HEK293T (cell line): ENCODE results near the gene SIM1.
A peak's percentile ranks its signal among the peaks of the same experiment; 100 is the strongest.

ENCODE experiments used
- CTCF ChIA-PET: fragments of 350-600 bp; formaldehyde crosslinking; extraction: SDS; loops from one replicate; lab custom pipeline; 2021; ENCODE audit warnings: antibody characterized with exemption, inconsistent platforms; lab: Yijun Ruan, JAX
- POLR2A ChIA-PET: fragments of 350-600 bp; formaldehyde crosslinking; extraction: SDS; loops from one replicate; lab custom pipeline; 2020; ENCODE audit warnings: antibody characterized with exemption, inconsistent platforms; lab: Yijun Ruan, JAX
- DNase-seq: peaks from one replicate; pipeline ENCODE4 v3.0.0; 2012; ENCODE audit warnings: mixed read lengths; ENCODE audit errors: extremely low spot score
- ARNT ChIP-seq: fragments of 450-650 bp; IDR thresholded peaks from 2 replicates; pipeline ENCODE4 v1.6.1; 2017; ENCODE audit warnings: mild to moderate bottlenecking
- BHLHE40 ChIP-seq: fragments of 450-650 bp; IDR thresholded peaks from 2 replicates; pipeline ENCODE4 v1.6.1; 2016; ENCODE audit warnings: mild to moderate bottlenecking, moderate library complexity, borderline replicate concordance
- CTBP1 ChIP-seq: fragments of 450-650 bp; IDR thresholded peaks from 2 replicates; pipeline ENCODE4 v1.6.1; 2016; ENCODE audit warnings: borderline replicate concordance
- ELF4 ChIP-seq: fragments of 450-650 bp; IDR thresholded peaks from 2 replicates; pipeline ENCODE4 v1.6.1; 2017; ENCODE audit warnings: antibody characterized with exemption
- FOXA1 ChIP-seq: fragments of 450-650 bp; IDR thresholded peaks from 2 replicates; pipeline ENCODE4 v1.6.1; 2016; ENCODE audit warnings: mild to moderate bottlenecking
- FOXK2 ChIP-seq: fragments of 450-650 bp; IDR thresholded peaks from 2 replicates; pipeline ENCODE4 v1.6.1; 2016; ENCODE audit warnings: mild to moderate bottlenecking
- FOXM1 ChIP-seq: fragments of 450-650 bp; IDR thresholded peaks from 2 replicates; pipeline ENCODE4 v1.6.1; 2017; ENCODE audit warnings: mild to moderate bottlenecking, borderline replicate concordance
- HDGF ChIP-seq: fragments of 450-650 bp; IDR thresholded peaks from 2 replicates; pipeline ENCODE4 v1.6.1; 2017; ENCODE audit warnings: antibody characterized with exemption, borderline replicate concordance
- L3MBTL2 ChIP-seq: fragments of 450-650 bp; conservative IDR thresholded peaks from 2 replicates; pipeline ENCODE4 v1.6.1; 2016; ENCODE audit warnings: mild to moderate bottlenecking
- LEF1 ChIP-seq: fragments of 450-650 bp; IDR thresholded peaks from 2 replicates; pipeline ENCODE4 v1.6.1; 2017; ENCODE audit warnings: mild to moderate bottlenecking, borderline replicate concordance
- NFRKB ChIP-seq: fragments of 450-650 bp; IDR thresholded peaks from 2 replicates; pipeline ENCODE4 v1.6.1; 2016; ENCODE audit warnings: mild to moderate bottlenecking, moderate library complexity
- SP1 ChIP-seq: fragments of 450-650 bp; IDR thresholded peaks from 2 replicates; pipeline ENCODE4 v1.6.1; 2017
- SUZ12 ChIP-seq: fragments of 450-650 bp; IDR thresholded peaks from 2 replicates; pipeline ENCODE4 v1.6.1; 2016; ENCODE audit warnings: mild to moderate bottlenecking
- TARDBP ChIP-seq: fragments of 450-650 bp; IDR thresholded peaks from 2 replicates; pipeline ENCODE4 v1.6.1; 2016
- ZNF384 ChIP-seq: fragments of 450-650 bp; IDR thresholded peaks from 2 replicates; pipeline ENCODE4 v1.6.1; 2016
- TF ChIP-seq, protein P1 (sequence below): fragments of 450-650 bp; IDR thresholded peaks from 2 replicates; pipeline ENCODE4 v1.6.1; 2016

Gene SIM1

DNA sequence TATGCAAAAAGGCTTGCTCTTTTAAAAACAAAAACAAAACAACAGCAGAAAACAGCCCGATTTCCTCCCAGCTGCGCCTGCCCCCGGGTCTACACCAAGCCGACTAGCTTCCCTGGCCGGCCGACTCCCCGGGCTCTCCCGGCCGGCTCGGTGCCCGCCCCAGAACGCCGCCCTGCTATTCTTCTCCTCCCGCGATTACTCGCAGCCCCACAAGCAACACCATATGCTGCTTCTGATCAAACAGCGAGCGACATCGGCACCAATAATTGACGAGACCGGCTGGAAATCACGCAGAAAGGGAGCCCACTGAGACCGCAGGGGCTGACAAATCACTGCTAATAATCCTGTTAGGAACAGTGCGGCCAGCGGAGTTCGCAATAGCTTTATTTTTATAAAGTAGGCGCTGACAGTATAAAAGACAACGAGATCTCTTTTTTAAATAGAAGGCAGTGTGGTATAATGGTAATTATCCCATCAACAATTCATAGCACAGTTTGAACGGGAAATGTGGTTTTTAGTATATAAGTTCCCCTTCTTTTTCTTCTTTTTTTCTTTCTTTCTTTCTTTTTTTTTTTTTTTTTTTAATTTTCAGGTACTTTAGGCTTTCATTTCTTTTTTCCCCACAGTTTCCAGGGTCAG, 3.3 kb downstream of the SIM1 start:
- DNase-seq = peak; percentile 67
- no peak for TF ChIP-seq CTBP1
- peak; percentile 78 for TF ChIP-seq L3MBTL2
- ChIA-PET CTCF (interaction anchor here (0.6 to 2.2 kb wide), 29 partner anchors 10 to 465 kb away, joined by 3 to 15 read pairs (median 4); no protein-coding TSS in a partner anchor), POLR2A (no interaction called here)

DNA sequence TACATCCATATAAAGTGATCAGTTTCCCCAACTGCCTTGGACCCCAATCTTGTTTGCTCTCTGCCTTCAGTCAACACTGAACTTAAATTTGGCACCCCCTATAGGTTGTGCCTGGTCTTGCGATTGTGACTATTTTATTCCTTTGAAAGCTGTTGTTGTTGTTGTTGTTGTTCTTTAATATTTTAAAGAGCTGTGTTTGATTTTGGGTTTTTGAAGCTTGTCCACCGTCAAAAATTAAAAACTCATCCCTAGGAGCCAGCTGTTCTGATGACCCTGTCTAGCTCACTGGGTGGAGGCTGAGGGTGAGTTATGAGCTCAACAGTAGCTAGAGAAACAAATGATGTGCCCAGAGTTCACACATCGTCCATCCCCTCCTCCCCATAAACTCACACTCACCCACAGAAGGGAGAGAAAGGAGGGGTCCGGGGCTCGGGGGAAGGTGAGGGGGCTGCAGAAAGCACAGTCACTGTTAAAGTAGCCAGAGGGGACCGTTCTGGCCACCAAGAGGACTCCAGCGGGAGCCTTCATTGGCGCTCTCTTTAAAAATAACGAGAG, 4.0 kb downstream of the SIM1 start:
- TF ChIP-seq ARNT (no peak), ZNF384 (no peak), ELF4 (no peak), FOXA1 (no peak)
- DNase-seq = peak; percentile 36

DNA sequence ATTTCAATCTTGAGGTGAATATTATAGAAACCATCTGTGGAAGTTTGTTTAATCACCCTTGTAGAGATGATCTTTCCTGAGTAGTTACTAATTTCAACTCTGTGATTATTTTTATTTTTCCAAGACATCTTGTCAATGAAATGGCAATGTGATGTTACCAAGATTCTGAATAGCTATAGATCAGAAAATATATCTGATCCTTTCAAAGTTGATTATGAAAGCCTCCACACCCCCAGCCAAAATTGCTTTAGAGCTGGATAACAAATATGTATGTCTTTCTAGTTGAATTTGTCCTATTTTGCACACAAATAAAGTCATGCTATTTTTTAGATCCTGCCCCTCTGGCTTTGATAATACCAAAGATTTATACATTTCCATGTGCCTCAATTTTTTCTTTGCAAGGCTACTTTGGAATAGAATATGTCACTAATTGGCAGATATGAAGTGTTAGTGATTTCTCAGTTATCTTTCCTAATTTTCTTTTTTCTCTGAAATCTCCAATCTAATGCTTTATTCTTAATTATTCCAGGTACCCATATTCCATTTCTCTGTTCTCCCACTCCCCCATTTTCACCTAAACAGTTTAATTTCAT, 5.0 kb downstream of the SIM1 start:
- no peak for DNase-seq
- ChIA-PET CTCF (interaction anchor here (2.1 to 2.2 kb wide), 3 partner anchors 14 to 344 kb away, joined by 8 to 15 read pairs (median 11); no protein-coding TSS in a partner anchor), POLR2A (no interaction called here)
- TF ChIP-seq HDGF (no peak), FOXK2 (no peak), SP1 (no peak), BHLHE40 (no peak), FOXM1 (no peak), ZNF384 (no peak), CTBP1 (no peak), FOXA1 (no peak), L3MBTL2 (no peak), ARNT (no peak), NFRKB (no peak), TARDBP (no peak), ELF4 (no peak), LEF1 (no peak), SUZ12 (no peak)
- TF ChIP-seq, protein P1, sequence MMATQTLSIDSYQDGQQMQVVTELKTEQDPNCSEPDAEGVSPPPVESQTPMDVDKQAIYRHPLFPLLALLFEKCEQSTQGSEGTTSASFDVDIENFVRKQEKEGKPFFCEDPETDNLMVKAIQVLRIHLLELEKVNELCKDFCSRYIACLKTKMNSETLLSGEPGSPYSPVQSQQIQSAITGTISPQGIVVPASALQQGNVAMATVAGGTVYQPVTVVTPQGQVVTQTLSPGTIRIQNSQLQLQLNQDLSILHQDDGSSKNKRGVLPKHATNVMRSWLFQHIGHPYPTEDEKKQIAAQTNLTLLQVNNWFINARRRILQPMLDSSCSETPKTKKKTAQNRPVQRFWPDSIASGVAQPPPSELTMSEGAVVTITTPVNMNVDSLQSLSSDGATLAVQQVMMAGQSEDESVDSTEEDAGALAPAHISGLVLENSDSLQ = no peak

More for the DNA sequence above, 4.0 kb downstream of the SIM1 start:
- POLR2A ChIA-PET = no interaction called here
- CTCF ChIA-PET = interaction anchor here (0.6 to 2.2 kb wide), 30 partner anchors 10 to 1026 kb away, joined by 3 to 15 read pairs (median 4); no protein-coding TSS in a partner anchor

DNA sequence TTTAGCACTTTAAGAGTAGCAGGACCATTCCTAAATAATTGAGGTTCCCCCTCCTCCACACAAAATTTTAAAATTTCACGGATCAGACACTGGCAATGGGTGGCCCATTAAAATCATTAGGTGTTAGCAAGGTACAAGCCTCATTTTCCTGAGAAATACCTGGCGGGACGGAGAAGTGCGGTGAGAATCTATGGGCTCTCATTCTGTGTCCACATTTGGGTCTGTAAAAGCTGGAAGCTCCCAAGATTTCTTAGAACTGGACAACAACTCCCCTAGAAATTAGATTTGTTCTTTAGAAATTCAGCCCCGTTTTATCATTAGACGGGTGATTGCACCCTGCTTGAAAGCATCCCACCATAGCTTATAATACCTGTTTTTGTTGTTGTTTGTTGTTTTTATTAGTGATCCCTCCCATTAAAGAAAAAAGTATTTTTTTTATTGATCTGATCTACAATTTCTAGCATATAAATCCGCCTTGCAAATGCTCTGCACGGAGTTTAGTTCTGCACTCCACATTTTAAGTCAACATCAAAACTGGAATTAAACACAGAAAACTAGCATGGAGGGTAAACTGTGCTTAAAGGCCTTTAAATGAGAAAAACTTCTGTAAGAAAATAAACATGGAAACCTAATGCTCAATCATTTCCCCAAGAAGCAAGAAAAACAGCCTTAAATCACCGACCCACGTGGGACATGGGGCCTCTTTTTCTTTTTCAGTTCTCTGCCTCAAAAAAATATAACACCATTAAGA, 5.7 kb downstream of the SIM1 start:
- ChIA-PET CTCF (interaction anchor here (2.1 kb wide), 1 partner anchor 15 kb away, joined by 8 read pairs; no protein-coding TSS in a partner anchor), POLR2A (no interaction called here)
- no peak for DNase-seq
- TF ChIP-seq SP1 (no peak), ZNF384 (no peak), LEF1 (no peak), HDGF (no peak), CTBP1 (no peak)
- TF ChIP-seq, protein P1 = peak; percentile 34; the same call in 1 of the 2 replicates

DNA sequence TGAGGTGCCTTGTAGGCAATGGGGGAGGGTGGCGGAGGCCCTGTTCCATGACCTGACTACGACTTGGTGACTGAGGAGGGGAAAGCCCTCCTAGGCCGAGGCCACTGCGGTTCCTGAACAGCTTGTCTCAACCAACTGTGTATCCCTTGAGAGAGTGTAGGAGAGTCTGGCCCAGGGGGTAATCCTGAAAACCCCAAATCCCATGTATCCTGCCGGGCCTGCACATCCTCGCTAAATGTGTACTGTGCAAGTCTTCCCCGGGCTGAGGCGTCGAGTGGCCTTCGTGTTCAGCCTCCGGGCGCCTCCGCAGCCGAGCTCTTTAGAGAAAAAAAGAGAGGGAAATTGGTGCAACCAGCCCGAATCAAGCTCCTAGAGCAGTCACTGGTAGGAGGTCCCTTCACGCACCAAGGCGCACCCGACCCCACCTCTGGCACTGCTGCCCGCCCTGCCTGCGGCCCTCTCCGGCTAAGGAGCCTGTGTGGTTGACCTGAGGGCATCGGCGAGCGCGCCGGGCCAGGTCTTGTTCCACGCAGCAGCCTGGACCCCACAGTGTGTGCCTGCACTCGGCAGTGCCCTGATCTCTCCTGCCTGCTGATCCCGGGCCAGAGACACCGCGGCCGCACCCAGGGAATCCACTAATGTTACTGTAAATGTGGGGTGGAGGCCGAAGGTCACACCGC, 7.3 kb downstream of the SIM1 start:
- DNase-seq = no peak
- TF ChIP-seq, protein P1 = no peak
- TF ChIP-seq HDGF = no peak
- TF ChIP-seq ARNT = no peak
- TF ChIP-seq NFRKB = no peak
- no peak for TF ChIP-seq SUZ12
- TF ChIP-seq ELF4 = no peak
- TF ChIP-seq SP1 = no peak
- POLR2A ChIA-PET = no interaction called here
- CTCF ChIA-PET = interaction anchor here (0.6 kb wide), 1 partner anchor 1757 kb away, joined by 4 read pairs; no protein-coding TSS in a partner anchor

DNA sequence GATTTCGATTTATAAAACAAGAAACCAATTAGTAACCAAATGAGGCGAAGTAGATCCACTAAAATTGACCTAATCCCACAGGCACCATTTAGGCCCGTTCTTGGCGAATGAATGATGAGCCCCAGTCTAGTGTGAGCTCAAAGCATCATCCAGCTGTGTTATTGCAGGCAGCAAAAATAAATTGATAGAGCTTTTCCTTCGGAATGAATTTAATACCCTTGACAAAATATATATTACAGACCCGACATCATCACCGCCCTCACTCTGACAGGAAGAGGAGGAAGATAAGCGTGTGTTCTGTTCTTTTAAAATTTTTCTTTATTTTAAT, 7.8 kb downstream of the SIM1 start:
- TF ChIP-seq, protein P1 = no peak
- TF ChIP-seq LEF1 (no peak), ELF4 (no peak), SP1 (no peak), L3MBTL2 (no peak), SUZ12 (no peak), ZNF384 (no peak), HDGF (no peak), FOXK2 (no peak), BHLHE40 (no peak), FOXM1 (no peak), FOXA1 (no peak), NFRKB (no peak)
- ChIA-PET POLR2A (no interaction called here), CTCF (interaction anchor here (0.6 kb wide), 1 partner anchor 1757 kb away, joined by 4 read pairs; no protein-coding TSS in a partner anchor)
- DNase-seq = no peak
